MCF 10A (cell line): ENCODE results near the gene ARHGEF7. TPM values are rescaled to one million over a fixed set of nuclear protein-coding genes. Genes with fewer than 3 reads are reported as not detected.

ENCODE experiments used
- BruUV-seq: library from RNA; stranded (reverse); fragments of 400-500 nt; replicated peaks from 2 replicates; lab custom pipeline; 2021; lab: Mats Ljungman, UMichigan
- CTCF ChIA-PET: fragments of 300-600 bp; sonication (Branson Sonifier 250); formaldehyde crosslinking; extraction: SDS; loops from one replicate; lab custom pipeline; 2021; ENCODE audit warnings: antibody characterized with exemption, inconsistent platforms; lab: Yijun Ruan, JAX
- POLR2A ChIA-PET: fragments of 300-600, 350-650 bp; sonication (Branson Sonifier 250); formaldehyde crosslinking; extraction: SDS; loops from one replicate; lab custom pipeline; 2020; ENCODE audit warnings: antibody characterized with exemption, inconsistent platforms; lab: Yijun Ruan, JAX
- DNase-seq: peaks from one replicate; pipeline ENCODE4 v3.0.0-alpha.2; 2018; ENCODE audit not compliant: unreplicated experiment
- H3K27ac Mint-ChIP-seq: one replicate; pipeline ENCODE4 v1.8.0; 2022; ENCODE audit warnings: mild to moderate bottlenecking, low read depth, mixed read lengths; ENCODE audit not compliant: unreplicated experiment
- H3K27me3 Mint-ChIP-seq: one replicate; pipeline ENCODE4 v1.8.0; 2022; ENCODE audit warnings: mixed read lengths; ENCODE audit not compliant: insufficient read depth, unreplicated experiment
- H3K36me3 Mint-ChIP-seq: one replicate; pipeline ENCODE4 v1.8.0; 2022; ENCODE audit warnings: mild to moderate bottlenecking, moderate library complexity, mixed read lengths; ENCODE audit not compliant: insufficient read depth, unreplicated experiment
- H3K4me1 Mint-ChIP-seq: one replicate; pipeline ENCODE4 v1.8.0; 2022; ENCODE audit warnings: mixed read lengths; ENCODE audit not compliant: insufficient read depth, unreplicated experiment
- H3K4me3 Mint-ChIP-seq: one replicate; pipeline ENCODE4 v1.8.0; 2022; ENCODE audit warnings: mild to moderate bottlenecking, moderate library complexity, mixed read lengths; ENCODE audit not compliant: unreplicated experiment
- H3K9me3 Mint-ChIP-seq: one replicate; pipeline ENCODE4 v1.8.0; 2022; ENCODE audit warnings: mixed read lengths; ENCODE audit not compliant: unreplicated experiment
- CTCF ChIP-seq: fragments of 200-600 bp; IDR thresholded peaks from one replicate; pipeline ENCODE4 v1.8.0; 2022; ENCODE audit warnings: antibody characterized with exemption, mild to moderate bottlenecking; ENCODE audit not compliant: unreplicated experiment
- intact Hi-C: fragments of 100-400 bp; cut with micrococcal nuclease; formaldehyde crosslinking; loops from 2 replicates; pipeline ENCODE4 v1.14.1; 2022
- total RNA-seq: library from RNA; stranded (reverse); gene quantifications from 2 replicates; pipeline ENCODE4 v1.2.3, GENCODE V29; 2022

Gene ARHGEF7
- total RNA-seq, 1 experiment from 2014 or later: 43.5 TPM

GRCh38 chr13:111251646-111252445, 136.7 kb downstream of the ARHGEF7 start:
- Mint-ChIP-seq H3K27me3 (no peaks in the 10 kb centered on the region), H3K36me3 (peaks cover 52% of the 10 kb centered on the region), H3K27ac (no peak overlapping the region), H3K9me3 (no peaks in the 10 kb centered on the region), H3K4me3 (no peak overlapping the region), H3K4me1 (no peaks in the 10 kb centered on the region)
- intact Hi-C loops: no loop called here
- no peak for DNase-seq
- POLR2A ChIA-PET: no interaction called here
- no TSS peak for BruUV-seq
- CTCF ChIA-PET: interaction anchor here (0.6 to 0.9 kb wide), 3 partner anchors 10 to 1049 kb away, joined by 3 to 4 read pairs (median 4); no protein-coding TSS in a partner anchor
- TF ChIP-seq CTCF: no peak

- Mint-ChIP-seq H3K4me3 (no peak overlapping the region), H3K36me3 (peaks cover 50% of the 10 kb centered on the region), H3K27ac (no peak overlapping the region), H3K9me3 (no peaks in the 10 kb centered on the region), H3K4me1 (no peaks in the 10 kb centered on the region), H3K27me3 (no peaks in the 10 kb centered on the region)
- POLR2A ChIA-PET: interaction anchor here (0.7 kb wide), 1 partner anchor 1300 kb away, joined by 3 read pairs; no protein-coding TSS in a partner anchor
- DNase-seq: peak; percentile 27
- BruUV-seq: no TSS peak
- intact Hi-C loops: no loop called here
- no peak for TF ChIP-seq CTCF
- CTCF ChIA-PET: interaction anchor here (0.7 to 0.9 kb wide), 3 partner anchors 11 to 1331 kb away, joined by 3 to 4 read pairs (median 3); no protein-coding TSS in a partner anchor
Observed at GRCh38 chr13:111252446-111253364, 137.6 kb downstream of the ARHGEF7 start.

GRCh38 chr13:111253365-111253872, 138.3 kb downstream of the ARHGEF7 start:
- ChIA-PET POLR2A (interaction anchor here (0.5 to 0.7 kb wide), 2 partner anchors 45 to 1300 kb away, joined by 3 read pairs; no protein-coding TSS in a partner anchor), CTCF (no interaction called here)
- H3K4me3 Mint-ChIP-seq: no peak overlapping the region
- H3K4me1 Mint-ChIP-seq: no peaks in the 10 kb centered on the region
- no TSS peak for BruUV-seq
- peak; percentile 66 for DNase-seq
- intact Hi-C loops: no loop called here
- peaks cover 49% of the 10 kb centered on the region for H3K36me3 Mint-ChIP-seq
- no peaks in the 10 kb centered on the region for H3K9me3 Mint-ChIP-seq
- no peak overlapping the region for H3K27ac Mint-ChIP-seq
- H3K27me3 Mint-ChIP-seq: no peaks in the 10 kb centered on the region
- no peak for TF ChIP-seq CTCF
